Loucy (cell line): ENCODE data around the gene RGS9.

ENCODE experiments used
- CTCF ChIP-seq: fragments of 200-600 bp; sonication (generic); conservative IDR thresholded peaks from 2 replicates; pipeline ENCODE4 v1.5.1; 2014; ENCODE audit warnings: mild to moderate bottlenecking, antibody characterized with exemption, low read length
- EZH2phosphoT487 ChIP-seq: fragments of 200-600 bp; IDR thresholded peaks from 2 replicates; pipeline ENCODE4 v1.6.1; 2018; ENCODE audit warnings: antibody characterized with exemption, mild to moderate bottlenecking, moderate library complexity, borderline replicate concordance

- TF ChIP-seq CTCF (no peak), EZH2phosphoT487 (no peak)
These were observed 44.3 kb downstream of the RGS9 start for GRCh38 chr17:65181237-65182061.
